Astrocyte of the cerebellum (primary cell): ENCODE results near the gene PDZD8.

Experiments used
- DNase-seq: peaks from one replicate; pipeline ENCODE4 v3.0.0-alpha.2; 2011; ENCODE audit warnings: low read depth
- H3K4me3 ChIP-seq: 2 replicates; pipeline ENCODE4 v1.5.1; 2011; ENCODE audit warnings: mild to moderate bottlenecking, low read depth, low read length, moderate library complexity
- CTCF ChIP-seq: IDR thresholded peaks from 2 replicates; pipeline ENCODE4 v1.5.1; 2012; ENCODE audit warnings: low read length, low read depth, moderate library complexity, mild to moderate bottlenecking; ENCODE audit errors: missing control alignments
- in situ Hi-C: cut with HindIII; loops from 2 replicates; pipeline ENCODE4 v1.10.0; 2017; ENCODE audit warnings: low sequenced_read_pairs

PDZD8 gene

GRCh38 chr10:117262291-117262902 is 112.8 kb downstream of the PDZD8 start:
- no peak for TF ChIP-seq CTCF
- no peak for DNase-seq

GRCh38 chr10:117261501-117261900 is 113.7 kb downstream of the PDZD8 start:
- DNase-seq: no peak
- TF ChIP-seq CTCF: no peak

More at GRCh38 chr10:117262291-117262902, 112.8 kb downstream of the PDZD8 start:
- H3K4me3 ChIP-seq: no peak overlapping the region
- in situ Hi-C loops: no loop called here

GRCh38 chr10:117260084-117260483 is 115.2 kb downstream of the PDZD8 start:
- DNase-seq: no peak
- in situ Hi-C loops: no loop called here
- TF ChIP-seq CTCF: no peak
- no peak overlapping the region for H3K4me3 ChIP-seq

More at GRCh38 chr10:117261501-117261900, 113.7 kb downstream of the PDZD8 start:
- no peak overlapping the region for H3K4me3 ChIP-seq
- in situ Hi-C loops: no loop called here

- no peak overlapping the region for H3K4me3 ChIP-seq
- no peak for TF ChIP-seq CTCF
- in situ Hi-C loops: no loop called here
- no peak for DNase-seq
Measured at GRCh38 chr10:117259279-117259678, 116.0 kb downstream of the PDZD8 start.

GRCh38 chr10:117257721-117258120 is 117.5 kb downstream of the PDZD8 start:
- DNase-seq: no peak
- in situ Hi-C loops: no loop called here
- no peak for TF ChIP-seq CTCF
- no peak overlapping the region for H3K4me3 ChIP-seq

GRCh38 chr10:117256910-117257309 is 118.3 kb downstream of the PDZD8 start:
- DNase-seq: no peak
- no peak overlapping the region for H3K4me3 ChIP-seq
- TF ChIP-seq CTCF: no peak
- in situ Hi-C loops: no loop called here
